A549 (cell line): Measurements from ENCODE around the gene NDUFAF3.

ENCODE experiments used
- CHD2 ChIP-seq: fragments of 150-350 bp; IDR thresholded peaks from 2 replicates; pipeline ENCODE4 v1.6.1; 2014; ENCODE audit warnings: low read length; ENCODE audit not compliant: partially characterized antibody
- FOSL2 ChIP-seq, 2 experiments: fragments of 450-650 bp in 1 of 2; fragments of >200 bp in 1 of 2; sonication (Bioruptor Twin) in 1 of 2; formaldehyde crosslinking; IDR thresholded peaks; 2 replicates each; pipeline versions ENCODE4 v1.5.0 to v1.6.1; 2016 to 2020; ENCODE audit warnings: mild to moderate bottlenecking in 1 of 2, moderate library complexity in 1 of 2
- FOXS1 ChIP-seq: fragments of 250-450 bp; sonication (Bioruptor Pico); IDR thresholded peaks from 2 replicates; pipeline ENCODE4 v1.5.0; 2020; ENCODE audit warnings: mild to moderate bottlenecking, moderate library complexity
- NFE2L2 ChIP-seq: fragments of 150-350 bp; conservative IDR thresholded peaks from 2 replicates; pipeline ENCODE4 v1.6.1; 2014; ENCODE audit warnings: low read length
- NR3C1 ChIP-seq: fragments of >200 bp; sonication (Bioruptor Twin); formaldehyde crosslinking; IDR thresholded peaks from 3 replicates; pipeline ENCODE4 v1.6.1; 2017
- SMC3 ChIP-seq: fragments of >200 bp; sonication (Bioruptor Twin); formaldehyde crosslinking; IDR thresholded peaks from 3 replicates; pipeline ENCODE4 v1.6.1; 2018; ENCODE audit warnings: inconsistent platforms
- SREBF2 ChIP-seq: fragments of 450-650 bp; IDR thresholded peaks from 2 replicates; pipeline ENCODE4 v1.6.1; 2014; ENCODE audit warnings: mild to moderate bottlenecking, moderate library complexity
- TP53 ChIP-seq: fragments of 250-450 bp; sonication (Bioruptor Pico); IDR thresholded peaks from 2 replicates; pipeline ENCODE4 v1.5.0; 2021; ENCODE audit warnings: mild to moderate bottlenecking, moderate library complexity
- TF ChIP-seq, protein P1 (sequence below): fragments of >200 bp; sonication (Bioruptor Twin); formaldehyde crosslinking; IDR thresholded peaks from 3 replicates; pipeline ENCODE4 v1.5.1; 2016
- TF ChIP-seq, protein P2 (sequence below): fragments of 450-650 bp; IDR thresholded peaks from 2 replicates; pipeline ENCODE4 v1.6.1; 2014; ENCODE audit warnings: antibody characterized with exemption

DNA sequence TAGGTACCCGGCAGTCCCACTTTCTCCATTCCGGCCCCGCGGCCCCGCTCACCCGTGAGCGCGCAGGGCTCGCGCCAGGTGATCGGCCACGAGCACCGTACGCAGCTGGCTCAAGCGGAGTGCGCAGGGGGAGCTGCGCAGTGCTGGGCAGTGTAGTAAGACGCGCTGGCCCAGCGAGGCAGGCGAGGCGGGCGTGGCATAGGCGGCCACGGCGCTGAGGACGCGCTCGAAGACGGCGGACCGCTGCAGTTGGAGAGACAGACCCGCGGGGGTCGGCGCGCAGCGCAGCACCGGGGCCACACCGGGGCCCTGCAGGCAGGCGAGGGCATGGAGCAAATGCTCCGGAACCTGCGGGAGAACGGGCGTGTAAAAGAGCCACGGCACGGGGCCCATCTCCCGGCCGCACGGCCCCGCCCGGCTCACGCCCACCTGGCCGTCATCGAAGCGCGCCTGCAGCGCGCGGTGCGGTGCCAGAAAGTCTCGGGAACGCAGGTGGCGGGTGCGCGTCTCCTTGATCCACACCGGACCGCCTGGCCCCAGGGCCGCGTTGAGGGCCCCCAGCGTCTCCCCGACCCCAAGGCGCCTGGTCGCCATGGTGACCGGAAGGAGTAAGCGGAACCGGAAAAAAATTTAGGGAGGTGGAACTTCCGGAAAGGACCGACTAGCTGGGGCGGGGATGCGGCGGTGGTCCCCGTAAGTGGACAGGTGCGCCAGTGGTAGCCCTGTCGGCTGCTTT lies 3.8 kb upstream of the NDUFAF3 start, which contains the start of gene DALRD3:
- no peak for TF ChIP-seq CHD2
- no peak for TF ChIP-seq FOXS1
- TF ChIP-seq FOSL2 (IDR thresholded peaks at IDR 0.05) = no peak
- no peak for TF ChIP-seq FOSL2 (CRISPR knock-in tag; IDR thresholded peaks at IDR 0.05)
- TF ChIP-seq, protein P1, sequence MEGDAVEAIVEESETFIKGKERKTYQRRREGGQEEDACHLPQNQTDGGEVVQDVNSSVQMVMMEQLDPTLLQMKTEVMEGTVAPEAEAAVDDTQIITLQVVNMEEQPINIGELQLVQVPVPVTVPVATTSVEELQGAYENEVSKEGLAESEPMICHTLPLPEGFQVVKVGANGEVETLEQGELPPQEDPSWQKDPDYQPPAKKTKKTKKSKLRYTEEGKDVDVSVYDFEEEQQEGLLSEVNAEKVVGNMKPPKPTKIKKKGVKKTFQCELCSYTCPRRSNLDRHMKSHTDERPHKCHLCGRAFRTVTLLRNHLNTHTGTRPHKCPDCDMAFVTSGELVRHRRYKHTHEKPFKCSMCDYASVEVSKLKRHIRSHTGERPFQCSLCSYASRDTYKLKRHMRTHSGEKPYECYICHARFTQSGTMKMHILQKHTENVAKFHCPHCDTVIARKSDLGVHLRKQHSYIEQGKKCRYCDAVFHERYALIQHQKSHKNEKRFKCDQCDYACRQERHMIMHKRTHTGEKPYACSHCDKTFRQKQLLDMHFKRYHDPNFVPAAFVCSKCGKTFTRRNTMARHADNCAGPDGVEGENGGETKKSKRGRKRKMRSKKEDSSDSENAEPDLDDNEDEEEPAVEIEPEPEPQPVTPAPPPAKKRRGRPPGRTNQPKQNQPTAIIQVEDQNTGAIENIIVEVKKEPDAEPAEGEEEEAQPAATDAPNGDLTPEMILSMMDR = no peak
- no peak for TF ChIP-seq SREBF2
- no peak for TF ChIP-seq NR3C1
- TF ChIP-seq, protein P2, sequence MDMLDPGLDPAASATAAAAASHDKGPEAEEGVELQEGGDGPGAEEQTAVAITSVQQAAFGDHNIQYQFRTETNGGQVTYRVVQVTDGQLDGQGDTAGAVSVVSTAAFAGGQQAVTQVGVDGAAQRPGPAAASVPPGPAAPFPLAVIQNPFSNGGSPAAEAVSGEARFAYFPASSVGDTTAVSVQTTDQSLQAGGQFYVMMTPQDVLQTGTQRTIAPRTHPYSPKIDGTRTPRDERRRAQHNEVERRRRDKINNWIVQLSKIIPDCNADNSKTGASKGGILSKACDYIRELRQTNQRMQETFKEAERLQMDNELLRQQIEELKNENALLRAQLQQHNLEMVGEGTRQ = no peak
- TF ChIP-seq SMC3 = no peak
- no peak for TF ChIP-seq TP53
- no peak for TF ChIP-seq NFE2L2
